ENCODE results near the gene HIVEP3. TPM values are rescaled to one million over a fixed set of nuclear protein-coding genes. Genes with fewer than 3 reads are reported as not detected.

Gene HIVEP3
- total RNA-seq, 1 donor from 2014 or later: 6.5 TPM

- DNase-seq: peak; percentile 14
- intact Hi-C loops (cut with micrococcal nuclease): no loop called here
- ATAC-seq: no peak
Observed at GRCh38 chr1:41535276-41535675, 383.4 kb downstream of the HIVEP3 start.

- DNase-seq (peak; percentile 5), ATAC-seq (no peak)
- intact Hi-C loops (cut with micrococcal nuclease): no loop called here
Observed at GRCh38 chr1:41534181-41535076, 384.3 kb downstream of the HIVEP3 start.

- DNase-seq (peak; percentile 15), ATAC-seq (no peak)
- intact Hi-C loops (cut with micrococcal nuclease): no loop called here
Observed at GRCh38 chr1:41533731-41534080, 385.0 kb downstream of the HIVEP3 start.

GRCh38 chr1:41533016-41533730 lies 385.5 kb downstream of the HIVEP3 start:
- peak; percentile 32 for DNase-seq
- intact Hi-C loops (cut with micrococcal nuclease): no loop called here
- no peak for ATAC-seq

- intact Hi-C loops (cut with micrococcal nuclease): no loop called here
- ATAC-seq: no peak
- no peak for DNase-seq
Observed at GRCh38 chr1:41532206-41532975, 386.3 kb downstream of the HIVEP3 start.

GRCh38 chr1:41530411-41530810 lies 388.3 kb downstream of the HIVEP3 start:
- DNase-seq (peak; percentile 3), ATAC-seq (no peak)
- intact Hi-C loops (cut with micrococcal nuclease): no loop called here

- DNase-seq (peak; percentile 10), ATAC-seq (no peak)
- intact Hi-C loops (cut with micrococcal nuclease): no loop called here
Observed at GRCh38 chr1:41529621-41530395, 388.9 kb downstream of the HIVEP3 start.

- no peak for ATAC-seq
- intact Hi-C loops (cut with micrococcal nuclease): no loop called here
- peak; percentile 9 for DNase-seq
Observed at GRCh38 chr1:41528726-41529605, 389.8 kb downstream of the HIVEP3 start.

GRCh38 chr1:41528106-41528505 lies 390.6 kb downstream of the HIVEP3 start:
- peak; percentile 5 for DNase-seq
- ATAC-seq: no peak
- intact Hi-C loops (cut with micrococcal nuclease): no loop called here

GRCh38 chr1:41526956-41527561 lies 391.7 kb downstream of the HIVEP3 start:
- intact Hi-C loops (cut with micrococcal nuclease): no loop called here
- DNase-seq: peak; percentile 1

GRCh38 chr1:41525891-41526587 lies 392.7 kb downstream of the HIVEP3 start:
- DNase-seq (peak; percentile 14), ATAC-seq (no peak)
- intact Hi-C loops (cut with micrococcal nuclease): no loop called here

More at GRCh38 chr1:41526956-41527561, 391.7 kb downstream of the HIVEP3 start:
- ATAC-seq: no peak

- ATAC-seq (no peak), DNase-seq (no peak)
- intact Hi-C loops (cut with micrococcal nuclease): no loop called here
Observed at GRCh38 chr1:41524676-41525675, 393.7 kb downstream of the HIVEP3 start.

- ATAC-seq: no peak
- intact Hi-C loops (cut with micrococcal nuclease): no loop called here
- no peak for DNase-seq
Observed at GRCh38 chr1:41523949-41524675, 394.6 kb downstream of the HIVEP3 start.

- ATAC-seq: no peak
- DNase-seq: no peak
- intact Hi-C loops (cut with micrococcal nuclease): no loop called here
Observed at GRCh38 chr1:41523071-41523470, 395.7 kb downstream of the HIVEP3 start.

- DNase-seq (no peak), ATAC-seq (no peak)
- intact Hi-C loops (cut with micrococcal nuclease): no loop called here
Observed at GRCh38 chr1:41521766-41522165, 397.0 kb downstream of the HIVEP3 start.
